Measurements from ENCODE around the gene SERPINB5. TPM values are rescaled to one million over a fixed set of nuclear protein-coding genes. Genes with fewer than 3 reads are reported as not detected.
"Not testable (repeated sequence)": the region's sequence is repeated elsewhere in the genome, so short reads cannot be mapped to it uniquely, and the experiment has no call there.

The SERPINB5 gene
- total RNA-seq, 1 donor = not detected

- Histone ChIP-seq H3K27me3 (ENCODE audit: insufficient read depth, low read length) (no peaks in the 10 kb centered on the region), H3K9me3 (ENCODE audit: low read depth, low read length) (no peaks in the 10 kb centered on the region), H3K4me1 (ENCODE audit: insufficient read depth, low read length) (no peaks in the 10 kb centered on the region), H3K4me3 (ENCODE audit: low read length) (no peak overlapping the region)
Observed at GRCh38 chr18:63451799-63452660, 24.7 kb upstream of the SERPINB5 start.

DNA sequence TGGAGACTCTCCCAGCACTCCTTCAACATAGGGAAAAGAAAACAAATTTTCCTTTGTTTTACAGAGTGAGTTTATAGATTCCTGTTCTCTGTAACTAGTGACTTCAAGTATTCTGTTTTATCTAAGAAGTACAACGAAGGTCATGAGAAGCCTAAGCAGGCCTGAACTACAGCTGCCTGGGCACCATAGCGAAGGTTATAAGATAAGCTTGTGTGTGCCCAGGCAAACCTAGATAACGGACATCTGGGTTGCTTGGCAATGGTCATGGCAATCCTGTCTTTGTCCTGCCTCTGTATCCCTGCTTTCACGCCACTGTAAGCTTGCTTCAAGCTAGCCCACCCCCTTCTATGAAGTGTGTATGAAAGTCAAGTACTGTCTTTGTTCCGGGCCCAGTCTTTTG is 24.0 kb upstream of the SERPINB5 start:
- H3K9me3 ChIP-seq (ENCODE audit: low read depth, low read length); H3K4me1 ChIP-seq (ENCODE audit: insufficient read depth, low read length); H3K27me3 ChIP-seq (ENCODE audit: insufficient read depth, low read length); H3K4me3 ChIP-seq (ENCODE audit: low read length): not testable (repeated sequence)

DNA sequence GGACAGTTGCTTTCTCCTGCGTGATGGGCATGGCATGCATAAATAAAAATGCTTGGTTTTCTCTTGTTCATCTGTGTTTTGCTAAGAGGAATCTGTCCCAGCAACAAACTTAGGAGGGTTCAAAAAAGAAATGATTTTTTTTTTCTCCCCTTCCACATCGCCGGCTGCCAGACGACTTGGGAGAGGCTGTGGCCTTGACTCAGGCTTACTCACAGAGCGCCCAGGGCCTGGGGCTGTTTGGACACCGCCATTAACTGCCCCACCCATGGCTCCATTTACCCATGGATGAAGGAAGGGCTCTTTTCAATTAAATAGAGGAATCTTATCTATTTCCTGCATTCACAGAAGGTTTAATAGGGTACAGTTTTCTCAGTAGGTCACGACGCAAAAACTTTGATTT is 22.3 kb upstream of the SERPINB5 start:
- Histone ChIP-seq H3K27me3 (ENCODE audit: insufficient read depth, low read length) (no peaks in the 10 kb centered on the region), H3K9me3 (ENCODE audit: low read depth, low read length) (no peaks in the 10 kb centered on the region), H3K4me3 (ENCODE audit: low read length) (no peak overlapping the region), H3K4me1 (ENCODE audit: insufficient read depth, low read length) (no peaks in the 10 kb centered on the region)

GRCh38 chr18:63457977-63458376 is 18.8 kb upstream of the SERPINB5 start:
- Histone ChIP-seq H3K4me3 (ENCODE audit: low read length) (no peak overlapping the region), H3K27me3 (ENCODE audit: insufficient read depth, low read length) (peaks cover 3% of the 10 kb centered on the region), H3K9me3 (ENCODE audit: low read depth, low read length) (no peaks in the 10 kb centered on the region), H3K4me1 (ENCODE audit: insufficient read depth, low read length) (no peaks in the 10 kb centered on the region)

DNA sequence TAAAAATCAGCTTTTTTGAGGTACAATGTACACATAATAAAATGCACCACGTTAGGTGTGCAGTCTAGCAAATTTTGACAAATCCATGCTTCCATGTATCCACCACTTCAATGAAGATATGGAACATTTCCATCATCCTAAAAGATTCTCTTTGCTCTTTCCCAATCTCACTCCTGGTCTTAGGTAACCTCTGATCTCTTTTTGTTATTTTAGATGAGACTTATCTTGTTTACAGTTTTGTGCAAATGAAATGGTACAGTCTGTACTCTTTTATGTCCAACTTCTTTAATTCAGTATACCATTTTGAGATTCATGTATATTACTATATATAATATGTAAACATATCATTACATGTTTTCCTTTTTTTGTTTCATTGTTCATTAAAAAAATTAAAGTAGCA is 16.3 kb upstream of the SERPINB5 start:
- peaks cover 5% of the 10 kb centered on the region for H3K27me3 ChIP-seq (ENCODE audit: insufficient read depth, low read length)
- H3K4me1 ChIP-seq (ENCODE audit: insufficient read depth, low read length) = no peaks in the 10 kb centered on the region
- no peak overlapping the region for H3K4me3 ChIP-seq (ENCODE audit: low read length)
- no peaks in the 10 kb centered on the region for H3K9me3 ChIP-seq (ENCODE audit: low read depth, low read length)

DNA sequence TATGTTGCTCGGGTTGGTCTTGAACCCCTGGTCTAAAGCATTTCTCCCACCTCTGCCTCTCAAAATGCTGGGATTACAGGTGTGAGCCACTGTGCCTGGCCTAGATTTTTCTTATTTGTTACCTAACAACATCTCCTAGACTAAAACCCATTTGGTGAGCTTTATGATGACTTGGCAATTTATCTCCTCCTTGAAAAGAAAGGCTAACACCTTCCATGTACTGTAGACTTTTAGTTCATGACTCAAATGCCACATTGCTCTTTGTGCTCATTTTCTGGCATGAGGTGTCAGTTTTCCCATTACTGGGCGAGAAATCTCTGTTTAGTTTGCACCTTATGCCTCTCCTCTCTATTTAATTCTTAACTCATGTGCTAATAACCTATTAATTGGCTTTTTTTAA is 12.3 kb upstream of the SERPINB5 start:
- Histone ChIP-seq H3K4me3 (ENCODE audit: low read length) (no peak overlapping the region), H3K9me3 (ENCODE audit: low read depth, low read length) (no peaks in the 10 kb centered on the region), H3K27me3 (ENCODE audit: insufficient read depth, low read length) (peaks cover 5% of the 10 kb centered on the region)

GRCh38 chr18:63465059-63465458 is 11.7 kb upstream of the SERPINB5 start:
- Histone ChIP-seq H3K4me3 (ENCODE audit: low read length) (no peak overlapping the region), H3K27me3 (ENCODE audit: insufficient read depth, low read length) (peaks cover 5% of the 10 kb centered on the region), H3K4me1 (ENCODE audit: insufficient read depth, low read length) (no peaks in the 10 kb centered on the region), H3K9me3 (ENCODE audit: low read depth, low read length) (no peaks in the 10 kb centered on the region)

More for the DNA sequence above, 12.3 kb upstream of the SERPINB5 start:
- no peaks in the 10 kb centered on the region for H3K4me1 ChIP-seq (ENCODE audit: insufficient read depth, low read length)

DNA sequence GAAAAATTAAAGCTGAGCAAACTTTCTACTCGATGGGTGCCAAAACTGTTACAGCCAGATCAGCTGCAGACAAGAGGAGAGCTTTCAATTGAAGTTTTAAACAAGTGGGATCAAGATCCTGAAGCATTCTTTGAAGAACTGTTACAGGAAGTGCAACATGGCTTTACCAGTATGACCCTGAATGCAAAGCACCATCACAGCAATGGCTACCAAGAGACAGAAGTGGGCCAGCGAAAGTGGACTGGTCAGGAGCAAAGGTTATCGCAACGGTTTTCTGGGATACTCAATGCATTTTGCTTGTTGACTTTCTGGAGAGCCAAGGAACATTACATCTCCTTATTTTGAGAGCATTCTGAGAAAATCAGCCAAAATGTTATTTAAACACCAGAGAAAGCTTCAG is 9.1 kb upstream of the SERPINB5 start:
- H3K4me1 ChIP-seq (ENCODE audit: insufficient read depth, low read length) = no peaks in the 10 kb centered on the region
- H3K27me3 ChIP-seq (ENCODE audit: insufficient read depth, low read length) = peaks cover 2% of the 10 kb centered on the region
- no peak overlapping the region for H3K4me3 ChIP-seq (ENCODE audit: low read length)
- H3K9me3 ChIP-seq (ENCODE audit: low read depth, low read length) = no peaks in the 10 kb centered on the region

- no peak overlapping the region for H3K4me3 ChIP-seq (ENCODE audit: low read length)
- H3K4me1 ChIP-seq (ENCODE audit: insufficient read depth, low read length) = no peaks in the 10 kb centered on the region
- no peaks in the 10 kb centered on the region for H3K9me3 ChIP-seq (ENCODE audit: low read depth, low read length)
- peaks cover 2% of the 10 kb centered on the region for H3K27me3 ChIP-seq (ENCODE audit: insufficient read depth, low read length)
Observed at GRCh38 chr18:63468575-63468974, 8.2 kb upstream of the SERPINB5 start.

DNA sequence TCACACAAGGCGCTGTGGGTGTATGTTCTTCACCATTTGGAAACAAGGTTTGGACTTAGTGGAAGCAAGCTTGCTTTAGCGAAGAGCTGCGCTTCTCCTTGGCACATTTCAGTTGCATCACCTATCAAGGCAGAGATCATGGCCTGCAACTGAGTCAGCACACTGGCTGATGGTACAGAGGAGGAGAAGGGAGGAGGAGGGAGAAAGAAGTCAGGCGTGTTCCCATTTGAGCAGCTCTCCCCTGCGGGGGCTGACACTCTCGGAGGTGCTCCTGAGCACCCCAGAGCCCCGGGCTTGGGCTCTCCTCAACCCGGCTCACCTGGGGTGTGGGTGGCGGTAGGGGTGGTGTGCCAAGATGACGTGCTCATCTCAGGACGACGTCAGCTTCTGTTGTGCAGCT is 6.0 kb upstream of the SERPINB5 start:
- H3K9me3 ChIP-seq (ENCODE audit: low read depth, low read length) = no peaks in the 10 kb centered on the region

GRCh38 chr18:63472380-63472779 is 4.4 kb upstream of the SERPINB5 start:
- no peaks in the 10 kb centered on the region for H3K27me3 ChIP-seq (ENCODE audit: insufficient read depth, low read length)
- H3K4me1 ChIP-seq (ENCODE audit: insufficient read depth, low read length) = no peaks in the 10 kb centered on the region
- no peak overlapping the region for H3K4me3 ChIP-seq (ENCODE audit: low read length)

More for the DNA sequence above, 6.0 kb upstream of the SERPINB5 start:
- Histone ChIP-seq H3K27me3 (ENCODE audit: insufficient read depth, low read length) (no peaks in the 10 kb centered on the region), H3K4me3 (ENCODE audit: low read length) (no peak overlapping the region), H3K4me1 (ENCODE audit: insufficient read depth, low read length) (no peaks in the 10 kb centered on the region)

DNA sequence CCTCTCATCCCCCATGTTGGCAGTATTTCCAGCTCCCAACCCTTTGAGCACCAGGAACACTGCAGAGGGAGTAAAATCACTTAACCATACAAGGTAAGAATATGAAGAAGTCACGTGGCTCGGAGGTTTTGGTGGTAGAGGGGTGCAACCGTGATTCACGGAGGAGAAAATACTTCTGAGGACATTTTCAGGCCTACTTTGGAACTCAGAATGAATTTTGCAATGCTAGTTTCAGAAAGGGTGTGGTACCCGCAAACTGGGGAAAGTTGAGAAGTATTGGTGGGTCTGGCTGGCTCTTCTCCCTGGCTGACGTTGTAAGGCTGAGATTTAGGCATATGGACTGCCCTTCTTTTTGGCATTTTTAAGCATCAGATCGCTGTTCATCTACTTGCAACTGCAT is 442 bp downstream of the SERPINB5 start:
- Histone ChIP-seq H3K27me3 (ENCODE audit: insufficient read depth, low read length) (no peaks in the 10 kb centered on the region), H3K4me1 (ENCODE audit: insufficient read depth, low read length) (no peaks in the 10 kb centered on the region), H3K4me3 (ENCODE audit: low read length) (no peak overlapping the region), H3K9me3 (ENCODE audit: low read depth, low read length) (no peaks in the 10 kb centered on the region)

More at GRCh38 chr18:63472380-63472779, 4.4 kb upstream of the SERPINB5 start:
- H3K9me3 ChIP-seq (ENCODE audit: low read depth, low read length) = no peaks in the 10 kb centered on the region

DNA sequence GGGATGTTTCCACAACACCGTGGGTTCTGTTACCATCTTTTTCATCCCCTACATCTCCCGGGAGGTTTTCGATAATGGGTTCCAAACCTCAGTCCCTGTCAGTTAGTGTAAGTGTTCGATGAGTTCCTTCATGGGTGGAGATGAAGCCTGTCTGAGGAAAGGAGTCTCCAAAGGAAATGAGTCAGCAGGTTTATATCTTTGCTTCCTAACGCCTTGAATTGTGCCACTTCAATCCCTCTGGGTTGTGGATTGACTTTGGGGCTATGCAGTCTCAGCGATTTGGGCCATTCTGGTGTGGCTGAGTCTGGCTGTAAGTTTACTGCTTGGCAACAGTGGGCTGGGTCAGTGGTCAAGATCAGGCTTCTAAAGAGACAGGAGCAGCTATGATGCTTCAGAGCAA is 1.2 kb downstream of the SERPINB5 start:
- Histone ChIP-seq H3K27me3 (ENCODE audit: insufficient read depth, low read length) (no peaks in the 10 kb centered on the region), H3K9me3 (ENCODE audit: low read depth, low read length) (no peaks in the 10 kb centered on the region), H3K4me3 (ENCODE audit: low read length) (no peak overlapping the region), H3K4me1 (ENCODE audit: insufficient read depth, low read length) (no peaks in the 10 kb centered on the region)

DNA sequence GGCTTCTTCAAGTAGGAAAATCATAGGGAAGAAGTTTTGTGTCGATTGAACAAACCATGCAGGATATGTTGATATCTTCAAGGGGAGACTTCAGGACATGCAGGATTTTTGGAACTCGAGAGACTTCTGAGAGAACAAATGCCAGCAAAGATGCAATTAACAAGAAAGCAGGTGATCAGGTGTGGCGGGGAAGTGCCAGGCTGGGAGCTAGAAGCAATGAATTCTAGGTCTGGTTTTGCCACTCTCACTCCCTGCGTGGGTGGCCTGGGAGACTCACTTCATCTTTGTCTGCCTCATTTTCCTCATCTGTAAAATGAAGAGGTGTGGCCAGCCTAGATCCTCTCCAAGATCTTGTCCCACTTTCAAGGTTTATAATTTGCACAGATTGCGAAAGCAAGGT is 3.1 kb downstream of the SERPINB5 start:
- Histone ChIP-seq H3K4me3 (ENCODE audit: low read length) (no peak overlapping the region), H3K4me1 (ENCODE audit: insufficient read depth, low read length) (no peaks in the 10 kb centered on the region), H3K27me3 (ENCODE audit: insufficient read depth, low read length) (no peaks in the 10 kb centered on the region)

GRCh38 chr18:63480476-63480875 is 3.7 kb downstream of the SERPINB5 start:
- H3K9me3 ChIP-seq (ENCODE audit: low read depth, low read length) = no peaks in the 10 kb centered on the region
- no peaks in the 10 kb centered on the region for H3K27me3 ChIP-seq (ENCODE audit: insufficient read depth, low read length)
- no peaks in the 10 kb centered on the region for H3K4me1 ChIP-seq (ENCODE audit: insufficient read depth, low read length)
- H3K4me3 ChIP-seq (ENCODE audit: low read length) = no peak overlapping the region

More for the DNA sequence above, 3.1 kb downstream of the SERPINB5 start:
- H3K9me3 ChIP-seq (ENCODE audit: low read depth, low read length) = no peaks in the 10 kb centered on the region

DNA sequence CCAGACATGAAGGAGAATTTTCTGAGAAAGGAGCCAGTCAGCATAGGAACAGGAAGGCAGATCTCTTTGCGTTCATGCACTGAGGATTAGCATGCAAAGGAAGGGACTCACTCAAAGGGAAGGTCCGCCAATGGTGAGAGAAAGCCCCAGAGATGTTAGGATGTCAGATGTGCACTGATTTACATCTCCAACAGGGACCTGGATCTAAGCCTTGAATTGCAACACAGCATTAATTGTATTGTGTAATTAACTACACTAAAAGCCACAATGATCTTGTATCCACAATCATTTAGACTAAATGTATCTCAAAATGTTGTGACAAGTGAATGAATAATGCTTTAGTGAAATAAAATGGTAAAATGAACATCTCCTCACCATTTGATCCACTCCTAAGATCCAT is 4.2 kb downstream of the SERPINB5 start:
- Histone ChIP-seq H3K9me3 (ENCODE audit: low read depth, low read length) (no peaks in the 10 kb centered on the region), H3K27me3 (ENCODE audit: insufficient read depth, low read length) (no peaks in the 10 kb centered on the region), H3K4me3 (ENCODE audit: low read length) (no peak overlapping the region), H3K4me1 (ENCODE audit: insufficient read depth, low read length) (no peaks in the 10 kb centered on the region)
